GM23248 (cell line): ENCODE measurements around the gene TAF11L8. TPM values are rescaled to one million over a fixed set of nuclear protein-coding genes. Genes with fewer than 3 reads are reported as not detected.
"Not testable (repeated sequence)": the region's sequence is repeated elsewhere in the genome, so short reads cannot be mapped to it uniquely, and the experiment has no call there.

ENCODE experiments used
- DNase-seq: peaks from one replicate; pipeline ENCODE4 v3.0.0-alpha.2; 2015
- H2AFZ ChIP-seq: fragments of 200-600 bp; sonication (generic); 2 replicates; pipeline ENCODE4 v1.6.1; 2016; ENCODE audit warnings: antibody characterized with exemption
- H3F3A ChIP-seq: fragments of 200-600 bp; sonication (generic); 2 replicates; pipeline ENCODE4 v1.6.1; 2016; ENCODE audit warnings: mild to moderate bottlenecking, antibody characterized with exemption, mixed run types; ENCODE audit not compliant: insufficient read depth
- H3K27ac ChIP-seq: fragments of 200-600 bp; sonication (generic); 2 replicates; pipeline ENCODE4 v1.5.1; 2016; ENCODE audit warnings: mild to moderate bottlenecking
- H3K27me3 ChIP-seq: fragments of 200-600 bp; sonication (generic); replicated peaks from 2 replicates; pipeline ENCODE4 v1.6.1; 2016; ENCODE audit warnings: mild to moderate bottlenecking; ENCODE audit not compliant: insufficient read depth
- H3K36me3 ChIP-seq: fragments of 200-600 bp; sonication (generic); 2 replicates; pipeline ENCODE4 v1.6.1; 2016; ENCODE audit warnings: low read depth, mild to moderate bottlenecking
- H3K4me1 ChIP-seq: fragments of 200-600 bp; sonication (generic); 2 replicates; pipeline ENCODE4 v1.6.1; 2016; ENCODE audit warnings: mild to moderate bottlenecking; ENCODE audit not compliant: insufficient read depth
- H3K4me2 ChIP-seq: fragments of 200-600 bp; sonication (generic); one replicate; pipeline ENCODE4 v1.6.1; 2016; ENCODE audit warnings: mild to moderate bottlenecking; ENCODE audit not compliant: unreplicated experiment
- H3K4me3 ChIP-seq: fragments of 200-600 bp; sonication (generic); 2 replicates; pipeline ENCODE4 v1.5.1; 2016; ENCODE audit warnings: mild to moderate bottlenecking
- H3K79me2 ChIP-seq: fragments of 200-600 bp; sonication (generic); 2 replicates; pipeline ENCODE4 v1.6.1; 2016; ENCODE audit warnings: mild to moderate bottlenecking; ENCODE audit not compliant: insufficient read depth
- H3K9ac ChIP-seq: fragments of 200-600 bp; sonication (generic); 2 replicates; pipeline ENCODE4 v1.6.1; 2016; ENCODE audit warnings: mild to moderate bottlenecking
- H3K9me2 ChIP-seq: fragments of 200-600 bp; sonication (generic); 2 replicates; pipeline ENCODE4 v1.6.1; 2016; ENCODE audit warnings: mixed run types, mild to moderate bottlenecking, moderate library complexity; ENCODE audit not compliant: insufficient read depth
- H3K9me3 ChIP-seq: fragments of 200-600 bp; sonication (generic); one replicate; pipeline ENCODE4 v1.6.1; 2017; ENCODE audit warnings: low read depth
- H4K20me1 ChIP-seq: fragments of 200-600 bp; sonication (generic); 2 replicates; pipeline ENCODE4 v1.6.0; 2016; ENCODE audit not compliant: insufficient read depth
- EZH2 ChIP-seq: fragments of 200-600 bp; sonication (generic); IDR thresholded peaks from 2 replicates; pipeline ENCODE4 v1.6.1; 2018; ENCODE audit warnings: antibody characterized with exemption, mild to moderate bottlenecking; ENCODE audit not compliant: insufficient read depth, poor library complexity, severe bottlenecking
- EZH2phosphoT487 ChIP-seq: fragments of 200-600 bp; sonication (generic); IDR thresholded peaks from 2 replicates; pipeline ENCODE4 v1.6.1; 2018; ENCODE audit warnings: antibody characterized with exemption, moderate library complexity, mild to moderate bottlenecking, low read depth; ENCODE audit not compliant: insufficient read depth
- WGBS, 2 experiments: methylation state at CpG; one replicate each; pipeline ENCODE4 v1.1.6; 2015 to 2017; ENCODE audit warnings: low lambda C conversion rate in 2 of 2, low coverage in 1 of 2; ENCODE audit errors: missing lambda C conversion rate in 2 of 2; 5-methylcytosine and 5-hydroxymethylcytosine counted together
- in situ Hi-C: fragments of 300-500 bp; cut with MboI; formaldehyde crosslinking; loops from 2 replicates; pipeline ENCODE4 v1.15.0; 2020
- polyA plus RNA-seq: library from polyadenylated mRNA; unstranded; fragments of >200 nt; fragmentation: Nextera tagmentation; extraction: Ambion mirVana; gene quantifications from 2 replicates; pipeline ENCODE4 v1.2.1, GENCODE V29; 2016
- total RNA-seq: library from RNA; depleted of rRNA; stranded (reverse); fragments of >200 nt; shearing (Covaris generic); gene quantifications from 2 replicates; pipeline ENCODE4 v1.2.3, GENCODE V29; 2014

Gene TAF11L8
- total and polyA plus RNA-seq, 2 experiments from 2014 or later = not detected

DNA sequence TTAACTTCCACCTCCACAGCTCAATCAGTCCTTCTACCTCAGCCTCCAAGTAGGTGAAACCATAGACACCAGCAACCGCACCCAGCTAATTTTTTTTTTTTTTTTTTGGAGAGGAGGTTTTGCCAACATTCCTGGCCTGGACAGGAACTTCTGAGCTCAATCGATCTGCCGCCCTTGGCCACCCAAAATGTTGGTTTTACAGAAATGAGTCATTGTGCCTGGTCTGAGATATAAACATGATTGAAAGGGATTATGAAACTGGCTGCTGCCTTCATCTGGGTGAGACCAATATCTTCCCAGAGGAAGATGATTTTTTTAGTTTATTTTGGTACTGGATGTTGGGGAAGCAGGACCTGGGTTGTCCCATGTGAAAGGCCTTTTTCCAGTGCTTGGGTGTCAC lies 28.6 kb upstream of the TAF11L8 start:
- Histone ChIP-seq H3K4me1 (no peaks in the 10 kb centered on the region), H3K4me3 (no peak overlapping the region), H3K9me3 (no peaks in the 10 kb centered on the region), H3K9ac (no peak overlapping the region), H3K4me2 (no peak overlapping the region), H3K27me3 (no peaks in the 10 kb centered on the region), H3K9me2 (no peaks in the 10 kb centered on the region), H3K36me3 (no peaks in the 10 kb centered on the region), H3F3A (no peaks in the 10 kb centered on the region), H3K27ac (no peak overlapping the region), H3K79me2 (no peaks in the 10 kb centered on the region), H2AFZ (no peak overlapping the region), H4K20me1 (no peaks in the 10 kb centered on the region)
- no peak for TF ChIP-seq EZH2
- TF ChIP-seq EZH2phosphoT487 = no peak
- no peak for DNase-seq
- WGBS, 2 experiments = 28 to 33% methylated on average over 3 of the region's 3 CpGs
- in situ Hi-C loops = no loop called here

DNA sequence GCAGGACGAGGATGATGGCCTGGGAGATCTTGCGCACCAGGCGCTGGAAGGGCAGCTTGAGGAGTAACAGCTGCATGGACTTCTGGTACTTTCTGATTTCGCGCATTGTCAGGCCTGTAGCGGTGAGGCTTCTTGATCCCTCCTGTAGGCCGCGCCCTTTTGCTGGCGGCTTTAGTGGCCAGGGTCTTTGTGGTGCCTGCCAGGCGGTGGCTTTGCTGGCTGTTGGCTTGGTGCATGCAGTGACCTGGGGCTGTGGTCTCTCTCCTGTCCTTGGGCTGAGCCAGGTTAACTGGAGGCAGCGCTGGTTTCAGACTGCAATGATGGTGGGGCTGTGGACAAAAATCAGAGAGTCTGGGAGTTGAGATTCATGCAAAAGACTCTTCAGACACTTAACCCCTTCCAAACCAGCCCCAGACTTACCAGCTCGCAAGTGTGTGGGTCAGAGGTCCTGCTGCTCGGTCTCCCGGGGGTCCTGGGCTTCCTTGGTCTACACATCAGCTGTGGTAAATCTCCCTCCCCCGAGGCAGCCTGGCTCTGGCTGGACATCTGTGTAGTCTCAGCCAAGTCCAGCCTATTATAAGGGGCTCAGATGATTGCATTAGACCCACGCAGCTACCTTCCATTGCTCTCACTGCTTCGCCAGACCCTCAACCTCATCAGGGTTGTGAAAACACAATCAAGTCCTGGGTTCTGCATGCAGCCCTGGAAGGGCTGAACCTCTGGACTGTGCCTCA lies 24.3 kb upstream of the TAF11L8 start:
- in situ Hi-C loops = no loop called here
- Histone ChIP-seq H3K9me3 (no peaks in the 10 kb centered on the region), H3K27me3 (no peaks in the 10 kb centered on the region), H4K20me1 (no peaks in the 10 kb centered on the region), H3K9ac (no peak overlapping the region), H3K9me2 (no peaks in the 10 kb centered on the region), H3K4me2 (no peak overlapping the region), H3K79me2 (no peaks in the 10 kb centered on the region), H3K27ac (no peak overlapping the region), H3K4me1 (no peaks in the 10 kb centered on the region), H3K4me3 (no peak overlapping the region), H3F3A (no peaks in the 10 kb centered on the region), H2AFZ (no peak overlapping the region), H3K36me3 (no peaks in the 10 kb centered on the region)
- WGBS, 2 experiments = 53 to 55% methylated on average over 17 of the region's 17 CpGs
- no peak for DNase-seq
- TF ChIP-seq EZH2 = no peak
- TF ChIP-seq EZH2phosphoT487 = no peak

DNA sequence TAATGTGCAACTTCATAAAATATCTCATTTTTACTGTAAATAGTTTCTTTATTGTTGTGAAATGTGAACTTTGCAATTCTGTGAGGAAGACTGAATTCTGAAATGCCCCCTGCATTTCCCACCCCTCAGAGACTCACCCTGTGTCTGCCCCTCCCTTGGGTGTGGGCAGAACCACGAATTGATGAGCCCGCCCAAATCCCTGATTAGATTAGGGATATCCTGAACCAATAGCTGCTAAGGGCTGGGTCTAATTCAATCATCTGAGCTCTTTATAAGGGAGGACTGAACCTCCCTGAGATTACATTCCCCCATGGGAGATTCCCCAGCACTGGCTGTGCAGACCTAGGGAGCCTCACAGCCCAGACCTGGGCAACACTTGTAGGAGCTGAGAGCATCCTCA lies 19.3 kb upstream of the TAF11L8 start, which contains the start of gene TAF11L12:
Gene TAF11L12 (plus strand): TSS at position 301 of the 400 bp plus-strand sequence.
- H3K27me3 ChIP-seq, H3K4me2 ChIP-seq, H4K20me1 ChIP-seq, H3K79me2 ChIP-seq, H3K9me3 ChIP-seq, H3K36me3 ChIP-seq, H3K4me3 ChIP-seq, H3K27ac ChIP-seq, in situ Hi-C loops, H3F3A ChIP-seq, H3K9me2 ChIP-seq, H3K4me1 ChIP-seq, DNase-seq, H2AFZ ChIP-seq, H3K9ac ChIP-seq: not testable (repeated sequence)
- WGBS, 2 experiments = 54 to 74% methylated on average over 2 of the region's 2 CpGs

DNA sequence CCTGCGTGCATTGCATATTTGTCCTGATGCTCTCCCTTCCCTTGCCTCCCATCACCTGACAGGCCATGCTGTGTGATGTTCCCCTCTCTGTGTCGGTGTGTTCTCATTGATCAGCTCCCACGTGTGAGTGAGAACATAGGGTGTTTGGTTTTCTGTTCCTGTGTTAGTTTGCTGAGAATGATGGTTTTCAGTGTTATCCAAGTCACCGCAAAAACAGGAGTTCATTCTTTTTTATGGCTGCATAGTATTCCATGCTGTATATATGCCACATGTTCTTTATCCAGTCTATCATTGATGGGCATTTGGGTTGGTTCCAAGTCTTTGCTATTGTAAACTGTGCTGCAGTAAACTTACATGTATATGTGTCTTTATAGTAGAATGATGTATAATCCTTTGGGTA lies 16.7 kb upstream of the TAF11L8 start:
- H3K4me2 ChIP-seq, H3K4me3 ChIP-seq, in situ Hi-C loops, H3K9me2 ChIP-seq, H3K27me3 ChIP-seq, H4K20me1 ChIP-seq, H3K36me3 ChIP-seq, H3F3A ChIP-seq, H3K27ac ChIP-seq, H3K79me2 ChIP-seq, H3K4me1 ChIP-seq, H2AFZ ChIP-seq, H3K9ac ChIP-seq, H3K9me3 ChIP-seq, DNase-seq: not testable (repeated sequence)
- WGBS, 2 experiments = 48 to 57% methylated on average over 4 of the region's 4 CpGs

DNA sequence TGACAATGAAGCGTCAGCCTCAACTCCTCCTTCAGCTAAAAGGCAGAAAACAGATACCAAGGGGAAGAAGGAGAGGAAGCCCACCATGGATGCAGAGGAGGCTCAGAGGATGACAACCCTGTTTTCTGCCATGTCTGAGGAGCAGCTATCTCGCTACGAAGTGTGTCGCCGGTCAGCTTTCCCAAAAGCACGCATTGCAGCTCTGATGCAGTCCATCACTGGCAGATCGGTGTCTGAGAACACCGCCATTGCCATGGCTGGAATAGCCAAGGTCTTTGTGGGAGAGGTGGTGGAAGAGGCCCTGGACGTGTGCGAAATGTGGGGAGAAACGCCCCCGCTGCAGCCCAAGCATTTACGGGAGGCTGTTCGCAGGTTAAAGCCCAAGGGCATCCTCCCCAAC lies 14.2 kb upstream of the TAF11L8 start:
- Histone ChIP-seq H3K27me3 (no peaks in the 10 kb centered on the region), H3K9ac (no peak overlapping the region), H3K27ac (no peak overlapping the region), H3K9me3 (no peaks in the 10 kb centered on the region), H3F3A (no peaks in the 10 kb centered on the region), H2AFZ (no peak overlapping the region), H3K4me1 (no peaks in the 10 kb centered on the region), H4K20me1 (no peaks in the 10 kb centered on the region), H3K9me2 (no peaks in the 10 kb centered on the region), H3K4me2 (no peak overlapping the region), H3K79me2 (no peaks in the 10 kb centered on the region), H3K36me3 (no peaks in the 10 kb centered on the region), H3K4me3 (no peak overlapping the region)
- in situ Hi-C loops = no loop called here
- DNase-seq = no peak
- no peak for TF ChIP-seq EZH2phosphoT487
- no peak for TF ChIP-seq EZH2
- 66% methylated on average over 14 of the region's 14 CpGs for WGBS, 2 experiments

DNA sequence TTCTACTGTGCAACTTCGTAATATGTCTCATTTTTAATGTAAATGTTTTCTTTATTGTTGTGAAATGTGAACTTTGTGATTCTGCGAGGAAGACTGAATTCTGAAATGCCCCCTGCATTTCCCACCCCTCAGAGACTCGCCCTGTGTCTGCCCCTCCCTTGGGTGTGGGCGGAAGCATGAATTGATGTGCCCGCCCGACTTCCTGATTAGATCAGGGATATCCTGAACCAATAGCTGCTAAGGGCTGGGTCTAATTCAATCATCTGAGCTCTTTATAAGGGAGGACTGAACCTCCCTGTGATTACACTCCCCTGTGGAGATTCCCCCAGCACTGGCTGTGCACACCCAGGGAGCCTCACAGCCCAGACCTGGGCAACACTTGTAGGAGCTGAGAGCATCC lies 13.1 kb upstream of the TAF11L8 start, which contains the start of gene TAF11L11:
Gene TAF11L11 (plus strand): TSS at position 304 of the 400 bp plus-strand sequence.
- H3K27ac ChIP-seq, H3K9me2 ChIP-seq, H4K20me1 ChIP-seq, in situ Hi-C loops, H3K4me3 ChIP-seq, H3K9me3 ChIP-seq, H3K4me2 ChIP-seq, H3K27me3 ChIP-seq, H3K4me1 ChIP-seq, H3K9ac ChIP-seq, H3K36me3 ChIP-seq, DNase-seq, H3F3A ChIP-seq, H2AFZ ChIP-seq, H3K79me2 ChIP-seq: not testable (repeated sequence)
- 27% methylated on average over 6 of the region's 6 CpGs for WGBS, 2 experiments

DNA sequence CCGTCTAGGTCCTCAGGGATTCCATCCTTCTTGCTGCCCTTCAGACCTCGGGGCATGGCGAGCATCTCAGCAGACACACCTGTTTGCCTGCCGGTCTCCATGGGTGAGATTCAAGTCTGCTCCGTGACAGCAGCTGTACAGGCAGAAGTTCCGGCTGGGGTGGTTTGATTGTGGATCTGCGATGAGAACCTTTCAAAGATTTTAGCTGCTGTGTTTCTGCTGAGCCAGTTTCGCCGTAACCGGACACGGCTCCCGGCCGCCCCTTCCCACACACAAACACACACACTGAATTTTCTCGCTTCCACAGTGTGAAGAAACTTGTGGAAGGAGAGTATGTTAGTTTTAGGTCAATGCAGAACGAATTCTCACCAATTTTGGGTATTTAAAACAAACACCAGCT lies 7.0 kb upstream of the TAF11L8 start, which contains the start of gene TAF11L10:
Gene TAF11L10 (minus strand): TSS at position 101 of the 400 bp plus-strand sequence.
- H4K20me1 ChIP-seq, DNase-seq, H3K27ac ChIP-seq, H3K79me2 ChIP-seq, H3K4me1 ChIP-seq, H3F3A ChIP-seq, in situ Hi-C loops, H3K4me3 ChIP-seq, H3K27me3 ChIP-seq, H2AFZ ChIP-seq, H3K9ac ChIP-seq, H3K36me3 ChIP-seq, H3K4me2 ChIP-seq, H3K9me3 ChIP-seq, H3K9me2 ChIP-seq: not testable (repeated sequence)
- no CpG with 5 or more reads among the region's 15 CpGs for WGBS, 2 experiments
